Activated T-cell treated with anti-CD3 and anti-CD28 coated beads, Interleukin-2, amount 50 U/mL, for 4 hours (primary cell): ENCODE measurements around the gene CACNA1B. TPM values are rescaled to one million over a fixed set of nuclear protein-coding genes. Genes with fewer than 3 reads are reported as not detected.
"Not testable (repeated sequence)": the region's sequence is repeated elsewhere in the genome, so short reads cannot be mapped to it uniquely, and the experiment has no call there.

Source experiments
- ATAC-seq, 2 donors: fragments of 200-7000 bp; cut with Tn5 transposase; one replicate each; pipeline ENCODE4 v1.10.0; 2021
- DNase-seq: peaks from one replicate; pipeline ENCODE4 v3.0.0-alpha.2; 2020
- H3K27me3 Mint-ChIP-seq: one replicate; pipeline ENCODE4 v1.8.0; 2021; ENCODE audit warnings: low read depth, mixed read lengths
- H3K36me3 Mint-ChIP-seq: one replicate; pipeline ENCODE4 v1.8.0; 2022; ENCODE audit warnings: mixed read lengths; ENCODE audit not compliant: insufficient read depth
- H3K4me1 Mint-ChIP-seq: one replicate; pipeline ENCODE4 v1.8.0; 2021; ENCODE audit warnings: low read depth, mixed read lengths
- H3K4me3 Mint-ChIP-seq: one replicate; pipeline ENCODE4 v1.8.0; 2021; ENCODE audit warnings: mild to moderate bottlenecking, moderate library complexity, mixed read lengths
- H3K9me3 Mint-ChIP-seq: one replicate; pipeline ENCODE4 v1.8.0; 2021; ENCODE audit warnings: mixed read lengths
- total RNA-seq, 3 donors: library from RNA; stranded (reverse); gene quantifications; one replicate each; pipeline ENCODE4 v1.2.1, GENCODE V29; 2021

Gene CACNA1B
- total RNA-seq, 3 donors from 2014 or later = 0.03 TPM; not detected in 2

DNA sequence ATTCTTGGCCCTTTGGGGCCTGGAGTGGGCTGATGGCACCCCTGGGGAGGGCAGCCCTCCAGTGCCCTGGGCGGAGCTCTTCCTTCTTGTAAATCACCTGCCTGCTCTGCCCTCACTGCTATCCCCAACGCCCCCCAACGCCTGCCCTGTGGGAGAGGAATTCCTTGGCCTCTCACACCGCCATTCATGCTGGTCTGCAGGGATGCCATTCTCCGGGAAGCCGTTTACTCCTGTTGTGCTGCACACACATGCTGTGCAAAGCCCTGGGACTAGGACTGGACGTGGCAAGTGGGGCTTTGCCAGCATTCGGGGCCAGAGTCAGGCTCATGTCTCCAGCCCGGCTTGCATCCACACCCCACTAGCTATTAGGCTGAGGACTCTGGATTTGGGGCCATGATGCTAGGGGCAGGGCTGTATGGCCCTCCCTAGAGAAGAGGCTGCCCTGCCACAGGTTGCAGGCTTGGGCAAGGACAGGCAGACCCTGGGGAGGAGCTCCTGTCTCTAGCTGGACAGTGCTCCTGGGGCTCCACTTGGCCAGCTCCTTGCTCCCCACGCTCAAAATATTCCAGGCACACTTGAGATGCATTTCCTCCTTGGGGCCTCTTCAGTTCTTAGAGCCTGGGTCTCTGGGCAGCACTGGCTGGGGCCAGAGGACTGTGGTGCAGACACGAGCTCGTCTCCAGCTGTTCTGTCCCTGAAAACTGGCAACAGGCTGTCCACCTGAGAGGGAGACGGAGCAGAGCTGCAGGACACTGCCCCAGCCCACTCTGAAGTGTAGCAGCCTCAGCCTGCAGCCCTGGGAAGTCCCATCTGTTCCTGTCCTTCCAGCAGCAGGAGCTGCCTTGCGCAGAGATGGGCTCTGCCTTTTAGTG, 226.9 kb downstream of the CACNA1B start:
- Mint-ChIP-seq H3K4me3 (no peak overlapping the region), H3K4me1 (no peaks in the 10 kb centered on the region), H3K36me3 (no peaks in the 10 kb centered on the region), H3K27me3 (peaks cover 11% of the 10 kb centered on the region), H3K9me3 (no peaks in the 10 kb centered on the region)
- ATAC-seq (no peak), DNase-seq (no peak)

DNA sequence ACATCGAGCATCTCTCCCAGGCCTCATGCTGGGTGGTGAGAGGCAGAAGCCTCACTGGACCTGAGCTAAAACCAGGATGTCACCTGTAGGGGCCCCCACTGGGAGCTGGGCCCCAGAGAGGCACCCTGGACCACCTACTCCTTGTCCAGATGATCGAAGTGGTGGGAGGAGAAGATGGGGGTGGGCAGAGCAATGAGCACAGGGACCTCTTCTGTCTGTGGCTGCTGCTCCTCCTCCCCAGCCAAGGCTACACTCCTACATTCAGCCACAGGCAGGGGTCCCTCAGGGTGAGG, 227.5 kb downstream of the CACNA1B start:
- H3K4me3 Mint-ChIP-seq = no peak overlapping the region
- ATAC-seq (no peak), DNase-seq (no peak)
- H3K27me3 Mint-ChIP-seq = peaks cover 11% of the 10 kb centered on the region
- H3K9me3 Mint-ChIP-seq = no peaks in the 10 kb centered on the region
- H3K36me3 Mint-ChIP-seq = no peaks in the 10 kb centered on the region
- H3K4me1 Mint-ChIP-seq = no peaks in the 10 kb centered on the region

DNA sequence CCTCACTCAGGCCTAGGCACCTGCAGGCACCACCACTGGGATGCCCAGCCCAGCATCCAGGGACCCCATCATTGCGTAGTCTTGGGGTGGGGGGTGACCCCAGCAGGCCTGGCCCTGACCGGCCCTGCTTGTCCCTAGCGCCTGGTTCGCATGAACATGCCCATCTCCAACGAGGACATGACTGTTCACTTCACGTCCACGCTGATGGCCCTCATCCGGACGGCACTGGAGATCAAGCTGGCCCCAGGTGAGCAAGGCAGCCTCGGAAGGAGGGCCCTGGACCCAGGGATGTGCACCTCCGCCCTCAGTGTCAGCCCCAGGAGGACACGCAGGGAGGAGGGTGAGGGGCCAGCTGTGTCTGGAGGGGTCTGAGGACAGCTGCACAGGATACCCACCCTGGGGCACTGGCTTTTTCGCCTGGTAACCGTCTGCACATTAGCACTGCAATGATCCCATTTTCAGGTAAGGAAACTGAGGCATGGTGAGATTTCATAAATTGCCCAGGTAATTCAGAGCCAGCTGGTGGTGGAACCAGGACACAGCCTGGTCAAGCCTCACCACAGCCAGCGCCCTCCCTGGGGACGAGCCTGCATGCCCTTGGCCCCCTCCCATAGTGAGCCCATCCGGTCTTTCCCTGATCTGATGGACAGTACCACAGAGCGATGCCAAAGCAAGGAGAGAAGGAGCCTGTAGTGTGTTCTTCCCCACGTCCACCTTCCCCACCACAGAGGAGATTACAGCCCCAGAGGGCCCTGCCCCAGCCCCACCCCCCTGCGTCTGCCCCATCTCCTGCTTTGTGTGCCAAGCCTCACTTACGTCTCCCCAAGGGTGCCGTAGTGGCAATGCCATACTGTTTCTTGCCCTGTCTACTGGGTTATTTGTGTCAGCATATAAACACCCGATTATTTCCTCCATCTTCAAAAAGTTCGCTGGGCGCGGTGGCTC, 228.3 kb downstream of the CACNA1B start:
- ATAC-seq (no peak), DNase-seq (no peak)
- H3K9me3 Mint-ChIP-seq = no peaks in the 10 kb centered on the region
- no peak overlapping the region for H3K4me3 Mint-ChIP-seq
- H3K4me1 Mint-ChIP-seq = no peaks in the 10 kb centered on the region
- no peaks in the 10 kb centered on the region for H3K36me3 Mint-ChIP-seq
- peaks cover 11% of the 10 kb centered on the region for H3K27me3 Mint-ChIP-seq

DNA sequence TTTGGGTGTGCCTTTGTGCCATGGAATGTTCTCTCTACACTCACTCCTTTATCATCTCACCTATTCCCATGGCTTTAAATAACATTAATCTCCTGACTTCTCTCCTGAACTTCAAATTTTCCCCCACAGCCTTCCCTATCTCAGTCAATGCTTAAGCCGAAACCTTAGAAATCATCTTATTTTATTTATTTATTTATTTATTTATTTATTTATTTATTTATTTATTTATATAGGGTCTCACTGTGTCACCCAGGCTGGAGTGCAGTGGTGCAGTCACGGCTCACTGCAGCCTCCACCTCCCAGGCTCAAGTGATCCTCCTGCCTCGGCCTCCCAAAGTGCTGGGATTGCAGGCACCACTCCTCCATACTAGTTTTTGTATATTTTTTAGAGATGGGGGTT, 229.5 kb downstream of the CACNA1B start:
- ATAC-seq, H3K36me3 Mint-ChIP-seq, H3K9me3 Mint-ChIP-seq, H3K4me3 Mint-ChIP-seq, H3K4me1 Mint-ChIP-seq, DNase-seq: not testable (repeated sequence)
- H3K27me3 Mint-ChIP-seq = peaks cover 11% of the 10 kb centered on the region

DNA sequence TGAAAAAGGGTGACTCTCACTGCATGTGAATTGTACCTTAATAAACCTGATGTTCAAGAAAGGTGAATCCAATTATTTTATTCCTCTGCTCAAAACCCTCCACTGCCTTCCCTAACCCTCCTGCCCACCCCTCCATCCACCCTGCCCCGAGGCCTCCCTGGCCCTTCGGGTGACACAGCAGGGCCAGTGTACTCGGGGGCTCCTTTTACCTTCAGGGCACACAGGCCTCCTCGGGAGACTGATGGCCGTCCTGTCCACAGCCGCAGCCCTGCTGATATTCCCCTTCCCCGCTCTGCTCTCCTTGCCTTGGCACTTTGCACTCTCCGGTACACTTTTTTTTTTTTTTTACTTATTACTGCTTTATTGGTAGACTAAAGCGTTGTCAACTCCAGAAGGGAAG, 234.0 kb downstream of the CACNA1B start:
- peaks cover 10% of the 10 kb centered on the region for H3K27me3 Mint-ChIP-seq
- ATAC-seq (no peak), DNase-seq (no peak)
- H3K4me3 Mint-ChIP-seq = no peak overlapping the region
- no peaks in the 10 kb centered on the region for H3K36me3 Mint-ChIP-seq
- H3K9me3 Mint-ChIP-seq = no peaks in the 10 kb centered on the region
- no peaks in the 10 kb centered on the region for H3K4me1 Mint-ChIP-seq

DNA sequence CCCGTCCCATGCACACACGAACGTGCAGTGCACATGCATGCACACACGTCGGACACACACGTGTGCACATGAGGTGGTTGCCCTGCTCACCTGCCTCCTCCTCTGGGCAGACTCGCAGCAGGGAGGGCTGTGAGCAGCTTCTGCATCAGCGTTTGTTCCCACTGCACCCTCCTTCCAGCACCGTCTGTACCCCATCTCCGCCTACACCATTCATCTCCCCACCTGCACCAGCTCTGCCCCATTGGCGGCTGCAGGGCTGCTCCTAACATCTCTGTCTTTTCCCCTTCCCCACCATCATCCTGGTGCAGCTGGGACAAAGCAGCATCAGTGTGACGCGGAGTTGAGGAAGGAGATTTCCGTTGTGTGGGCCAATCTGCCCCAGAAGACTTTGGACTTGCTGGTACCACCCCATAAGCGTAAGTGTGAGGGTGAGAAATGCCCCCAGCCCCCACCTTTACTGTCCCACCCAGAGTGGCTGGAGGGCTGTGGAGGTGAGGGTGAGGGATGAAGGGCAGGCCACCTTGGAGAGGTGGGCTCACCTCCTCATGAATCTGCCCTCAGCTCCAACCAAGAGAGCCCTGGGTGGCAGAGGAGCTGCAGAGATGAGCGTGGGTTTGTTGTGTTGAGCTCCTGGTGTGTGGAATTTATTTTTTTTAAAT, 234.6 kb downstream of the CACNA1B start:
- ATAC-seq (no peak), DNase-seq (no peak)
- H3K4me3 Mint-ChIP-seq = no peak overlapping the region
- H3K9me3 Mint-ChIP-seq = no peaks in the 10 kb centered on the region
- H3K36me3 Mint-ChIP-seq = no peaks in the 10 kb centered on the region
- H3K4me1 Mint-ChIP-seq = no peaks in the 10 kb centered on the region
- H3K27me3 Mint-ChIP-seq = peaks cover 10% of the 10 kb centered on the region

DNA sequence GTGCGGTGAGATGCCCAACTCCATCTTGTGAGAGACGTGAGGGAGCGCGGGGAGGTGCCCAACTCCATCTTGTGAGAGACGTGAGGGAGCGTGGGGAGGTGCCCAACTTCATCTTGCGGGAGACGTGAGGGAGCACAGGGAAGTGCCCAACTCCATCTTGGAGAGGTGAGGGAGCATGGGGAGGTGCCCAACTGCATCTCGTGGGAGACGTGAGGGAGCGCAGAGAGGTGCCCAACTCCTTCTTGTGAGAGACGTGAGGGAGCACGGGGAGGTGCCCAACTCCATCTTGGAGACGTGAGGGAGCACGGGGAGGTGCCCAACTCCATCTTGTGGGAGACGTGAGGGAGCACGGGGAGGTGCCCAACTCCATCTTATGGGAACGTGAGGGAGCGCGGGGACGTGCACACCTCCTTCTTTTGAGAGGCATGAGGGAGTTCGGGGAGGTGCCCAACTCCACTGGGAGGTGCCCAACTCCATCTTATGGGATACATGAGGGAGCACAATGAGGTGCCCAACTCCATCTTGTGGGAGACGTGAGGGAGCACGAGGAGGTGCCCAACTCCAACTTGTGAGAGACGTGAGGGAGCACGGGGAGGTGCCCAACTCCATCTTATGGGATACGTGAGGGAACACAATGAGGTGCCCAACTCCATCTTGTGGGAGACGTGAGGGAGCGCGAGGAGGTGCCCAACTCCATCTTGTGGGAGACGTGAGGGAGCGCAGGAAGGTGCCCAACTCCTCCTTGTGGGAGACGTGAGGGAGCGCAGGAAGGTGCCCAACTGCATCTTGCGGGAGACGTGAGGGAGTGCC, 235.4 kb downstream of the CACNA1B start:
- Mint-ChIP-seq H3K9me3 (no peaks in the 10 kb centered on the region), H3K27me3 (peaks cover 15% of the 10 kb centered on the region), H3K4me1 (no peaks in the 10 kb centered on the region), H3K4me3 (no peak overlapping the region), H3K36me3 (no peaks in the 10 kb centered on the region)
- DNase-seq (no peak), ATAC-seq (no peak)

DNA sequence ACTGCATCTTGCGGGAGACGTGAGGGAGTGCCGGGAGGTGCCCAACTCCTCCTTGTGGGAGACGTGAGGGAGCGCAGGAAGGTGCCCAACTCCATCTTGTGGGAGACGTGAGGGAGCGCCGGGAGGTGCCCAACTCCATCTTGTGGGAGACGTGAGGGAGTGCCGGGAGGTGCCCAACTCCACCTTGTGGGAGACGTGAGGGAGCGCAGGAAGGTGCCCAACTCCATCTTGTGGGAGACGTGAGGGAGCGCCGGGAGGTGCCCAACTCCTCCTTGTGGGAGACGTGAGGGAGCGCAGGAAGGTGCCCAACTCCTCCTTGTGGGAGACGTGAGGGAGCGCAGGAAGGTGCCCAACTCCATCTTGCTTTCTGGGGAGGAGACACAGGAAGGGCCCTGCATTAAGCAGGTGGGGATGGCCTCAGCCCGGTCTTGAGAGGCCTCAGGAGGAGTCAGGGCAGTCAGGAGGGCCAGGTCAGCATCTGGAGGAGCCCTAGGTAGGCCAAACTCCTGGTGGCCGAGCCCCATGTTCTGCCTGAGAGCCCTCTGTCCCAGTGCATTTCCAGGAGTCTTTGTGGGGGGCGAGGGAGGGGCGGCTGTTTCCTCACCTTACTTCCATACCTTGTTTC, 236.2 kb downstream of the CACNA1B start:
- H3K4me3 Mint-ChIP-seq, ATAC-seq, H3K9me3 Mint-ChIP-seq, H3K36me3 Mint-ChIP-seq, H3K4me1 Mint-ChIP-seq, DNase-seq: not testable (repeated sequence)
- H3K27me3 Mint-ChIP-seq = peaks cover 15% of the 10 kb centered on the region

DNA sequence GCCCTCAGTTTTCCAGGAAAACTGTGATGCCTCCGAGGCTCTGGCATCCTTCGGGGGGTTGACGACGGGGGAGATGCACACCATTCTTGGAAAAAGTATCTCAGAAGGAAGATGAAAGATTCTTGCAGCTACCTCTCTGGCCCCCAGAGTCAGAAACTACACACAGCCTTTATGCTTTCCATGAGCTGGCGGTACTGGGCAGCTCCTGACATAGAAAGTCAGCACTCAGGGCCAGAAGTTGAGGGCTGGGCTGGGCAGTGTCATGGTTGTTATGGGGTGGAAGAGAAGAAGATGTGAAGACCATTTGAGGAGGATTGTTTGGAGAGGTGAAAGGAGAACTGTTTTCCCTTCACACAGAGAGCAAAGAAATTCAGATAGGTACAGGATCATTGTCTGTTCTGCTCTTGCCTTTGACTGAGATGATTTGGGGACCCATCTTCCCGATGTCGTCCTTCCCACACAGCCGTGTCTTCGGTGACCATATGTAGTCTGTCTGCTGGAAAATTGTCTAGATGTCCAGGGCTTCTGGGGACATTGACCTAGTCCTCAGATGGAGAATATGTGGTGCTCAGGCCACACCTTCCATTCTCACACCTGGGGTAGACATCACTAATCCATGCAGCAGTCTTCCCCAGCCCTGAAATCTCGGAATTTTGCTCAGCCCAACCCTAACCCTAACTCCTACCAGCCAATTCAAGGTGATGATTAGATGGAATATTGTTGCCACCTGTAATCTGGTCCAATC, 237.1 kb downstream of the CACNA1B start:
- Mint-ChIP-seq H3K36me3 (no peaks in the 10 kb centered on the region), H3K27me3 (peaks cover 18% of the 10 kb centered on the region), H3K4me1 (no peaks in the 10 kb centered on the region), H3K4me3 (no peak overlapping the region), H3K9me3 (no peaks in the 10 kb centered on the region)
- DNase-seq (no peak), ATAC-seq (no peak)

DNA sequence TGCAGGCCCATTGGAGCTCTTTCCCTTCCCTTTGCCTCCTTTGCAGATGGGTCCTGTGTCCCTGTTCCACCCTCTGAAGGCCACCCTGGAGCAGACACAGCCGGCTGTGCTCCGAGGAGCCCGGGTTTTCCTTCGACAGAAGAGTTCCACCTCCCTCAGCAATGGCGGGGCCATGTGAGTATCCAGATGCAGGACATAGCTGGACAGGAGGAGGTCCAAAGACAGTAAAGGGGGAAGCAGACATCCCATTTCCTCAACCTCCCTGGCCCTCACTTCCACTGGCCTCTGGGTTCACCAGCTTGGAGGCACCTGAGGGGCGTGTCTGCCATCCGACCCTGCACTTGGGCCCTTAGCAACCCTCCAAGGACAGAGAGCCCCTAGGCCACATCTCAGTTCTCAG, 237.9 kb downstream of the CACNA1B start:
- H3K27me3 Mint-ChIP-seq = peaks cover 18% of the 10 kb centered on the region
- DNase-seq = no peak
- no peak for ATAC-seq

DNA sequence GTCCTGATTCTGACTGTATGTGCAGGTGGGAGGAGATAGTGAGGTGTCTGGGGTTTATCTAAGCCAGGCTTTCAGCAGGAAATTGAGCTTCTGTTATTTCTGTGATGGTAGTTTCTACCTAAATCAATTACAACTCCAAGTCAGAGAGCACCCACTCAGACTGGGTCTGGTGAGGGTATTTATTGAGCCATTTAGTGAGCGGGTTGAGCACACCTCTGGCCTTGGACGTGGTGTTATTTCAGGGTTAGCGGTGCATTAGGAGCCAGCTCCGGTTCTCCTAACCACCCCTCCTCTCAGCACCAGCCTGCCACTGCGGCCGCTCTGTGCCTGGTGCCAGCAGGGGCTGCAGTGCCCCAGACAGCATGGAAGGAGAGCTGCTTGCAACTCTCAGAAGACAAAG, 238.9 kb downstream of the CACNA1B start:
- H3K9me3 Mint-ChIP-seq = no peaks in the 10 kb centered on the region
- no peak overlapping the region for H3K4me3 Mint-ChIP-seq

More for the DNA sequence above, 237.9 kb downstream of the CACNA1B start:
- H3K9me3 Mint-ChIP-seq = no peaks in the 10 kb centered on the region
- H3K4me1 Mint-ChIP-seq = no peaks in the 10 kb centered on the region
- no peaks in the 10 kb centered on the region for H3K36me3 Mint-ChIP-seq
- H3K4me3 Mint-ChIP-seq = no peak overlapping the region

DNA sequence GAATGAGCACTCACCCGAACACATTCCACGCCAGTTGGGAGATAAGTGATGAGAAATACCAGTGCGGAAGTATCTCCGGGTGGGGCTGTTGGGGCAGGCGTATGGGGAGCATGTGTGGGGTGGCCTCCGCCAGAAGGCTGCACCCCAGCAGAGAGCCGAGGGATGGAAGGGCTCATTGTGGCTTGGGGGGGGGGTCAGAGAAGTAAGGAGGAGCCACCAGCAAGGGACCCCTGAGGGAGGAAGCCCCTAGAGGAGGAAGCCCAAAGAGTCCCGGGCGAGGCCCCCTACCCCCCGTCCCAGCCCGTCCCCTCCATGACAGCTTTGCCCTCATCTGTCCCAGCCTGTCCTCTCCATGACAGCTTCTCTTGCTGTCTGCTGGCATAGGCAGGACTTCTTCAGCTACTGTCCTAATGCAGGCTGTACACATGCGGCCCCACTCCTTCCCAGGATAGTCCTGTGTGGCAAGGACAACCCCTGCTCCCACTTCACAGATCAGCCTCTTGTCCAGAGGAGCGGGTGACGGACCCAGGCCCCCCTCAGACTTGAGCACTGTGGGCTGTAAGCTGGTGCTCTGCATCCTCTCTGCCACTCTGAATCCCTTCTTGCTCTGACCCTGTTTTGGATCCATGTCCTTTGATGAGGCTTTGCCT, 239.6 kb downstream of the CACNA1B start:
- Mint-ChIP-seq H3K27me3 (peaks cover 18% of the 10 kb centered on the region), H3K4me1 (no peaks in the 10 kb centered on the region), H3K9me3 (no peaks in the 10 kb centered on the region), H3K36me3 (no peaks in the 10 kb centered on the region), H3K4me3 (no peak overlapping the region)
- ATAC-seq (no peak), DNase-seq (no peak)

More for the DNA sequence above, 238.9 kb downstream of the CACNA1B start:
- DNase-seq (no peak), ATAC-seq (no peak)
- peaks cover 18% of the 10 kb centered on the region for H3K27me3 Mint-ChIP-seq
- no peaks in the 10 kb centered on the region for H3K36me3 Mint-ChIP-seq
- H3K4me1 Mint-ChIP-seq = no peaks in the 10 kb centered on the region
